T-helper 2 cell treated with Interferon-gamma antibody and Interleukin-4, amounts not matched to agents 5 μg/mL and 100 μg/mL, for 36 hours (primary cell): Measurements from ENCODE around the gene DDX51.

Experiments
- DNase-seq: peaks from one replicate; pipeline ENCODE4 v3.0.0; 2021; ENCODE audit warnings: low spot score
- H3K27ac Mint-ChIP-seq: one replicate; pipeline ENCODE4 v1.8.0; 2021; ENCODE audit warnings: mild to moderate bottlenecking, mixed read lengths
- H3K27me3 Mint-ChIP-seq: one replicate; pipeline ENCODE4 v1.8.0; 2021; ENCODE audit warnings: low read depth, mixed read lengths
- H3K36me3 Mint-ChIP-seq: one replicate; pipeline ENCODE4 v1.8.0; 2021; ENCODE audit warnings: low read depth, mixed read lengths
- H3K4me1 Mint-ChIP-seq: one replicate; pipeline ENCODE4 v1.8.0; 2021; ENCODE audit warnings: low read depth, mixed read lengths
- H3K4me3 Mint-ChIP-seq: one replicate; pipeline ENCODE4 v1.8.0; 2022; ENCODE audit warnings: mild to moderate bottlenecking, moderate library complexity, mixed read lengths
- H3K9me3 Mint-ChIP-seq: one replicate; pipeline ENCODE4 v1.8.0; 2021; ENCODE audit warnings: mixed read lengths

DDX51 gene

GRCh38 chr12:132124766-132125425 is 19.2 kb downstream of the DDX51 start:
- no peaks in the 10 kb centered on the region for H3K4me1 Mint-ChIP-seq
- DNase-seq = no peak
- H3K9me3 Mint-ChIP-seq = peaks cover 6% of the 10 kb centered on the region
- H3K27me3 Mint-ChIP-seq = no peaks in the 10 kb centered on the region
- peaks cover 44% of the 10 kb centered on the region for H3K36me3 Mint-ChIP-seq
- no peak overlapping the region for H3K27ac Mint-ChIP-seq
- no peak overlapping the region for H3K4me3 Mint-ChIP-seq

- Mint-ChIP-seq H3K4me3 (no peak overlapping the region), H3K27ac (no peak overlapping the region), H3K36me3 (peaks cover 43% of the 10 kb centered on the region), H3K27me3 (no peaks in the 10 kb centered on the region), H3K4me1 (no peaks in the 10 kb centered on the region), H3K9me3 (peaks cover 6% of the 10 kb centered on the region)
- DNase-seq = no peak
These were observed 20.0 kb downstream of the DDX51 start for GRCh38 chr12:132123970-132124765.

GRCh38 chr12:132121283-132121682 is 22.8 kb downstream of the DDX51 start:
- H3K9me3 Mint-ChIP-seq = no peaks in the 10 kb centered on the region
- H3K4me1 Mint-ChIP-seq = no peaks in the 10 kb centered on the region
- no peaks in the 10 kb centered on the region for H3K27me3 Mint-ChIP-seq
- peaks cover 18% of the 10 kb centered on the region for H3K36me3 Mint-ChIP-seq
- DNase-seq = no peak
- no peak overlapping the region for H3K4me3 Mint-ChIP-seq
- H3K27ac Mint-ChIP-seq = no peak overlapping the region

- no peak overlapping the region for H3K4me3 Mint-ChIP-seq
- no peaks in the 10 kb centered on the region for H3K9me3 Mint-ChIP-seq
- H3K27me3 Mint-ChIP-seq = no peaks in the 10 kb centered on the region
- no peak for DNase-seq
- no peaks in the 10 kb centered on the region for H3K4me1 Mint-ChIP-seq
- peaks cover 16% of the 10 kb centered on the region for H3K36me3 Mint-ChIP-seq
- no peak overlapping the region for H3K27ac Mint-ChIP-seq
These were observed 25.2 kb downstream of the DDX51 start for GRCh38 chr12:132118876-132119275.

- H3K27ac Mint-ChIP-seq = no peak overlapping the region
These were observed 26.6 kb downstream of the DDX51 start for GRCh38 chr12:132117558-132117875.

GRCh38 chr12:132116709-132117557 is 27.2 kb downstream of the DDX51 start:
- H3K4me3 Mint-ChIP-seq = no peak overlapping the region
- H3K9me3 Mint-ChIP-seq = no peaks in the 10 kb centered on the region
- peaks cover 14% of the 10 kb centered on the region for H3K36me3 Mint-ChIP-seq
- H3K27ac Mint-ChIP-seq = no peak overlapping the region
- no peak for DNase-seq
- no peaks in the 10 kb centered on the region for H3K27me3 Mint-ChIP-seq
- no peaks in the 10 kb centered on the region for H3K4me1 Mint-ChIP-seq

More at GRCh38 chr12:132117558-132117875, 26.6 kb downstream of the DDX51 start:
- no peaks in the 10 kb centered on the region for H3K9me3 Mint-ChIP-seq
- H3K36me3 Mint-ChIP-seq = peaks cover 14% of the 10 kb centered on the region
- H3K4me1 Mint-ChIP-seq = no peaks in the 10 kb centered on the region
- no peaks in the 10 kb centered on the region for H3K27me3 Mint-ChIP-seq
- DNase-seq = no peak
- no peak overlapping the region for H3K4me3 Mint-ChIP-seq

GRCh38 chr12:132115500-132115899 is 28.6 kb downstream of the DDX51 start:
- no peak overlapping the region for H3K27ac Mint-ChIP-seq
- no peaks in the 10 kb centered on the region for H3K4me1 Mint-ChIP-seq
- H3K36me3 Mint-ChIP-seq = peaks cover 19% of the 10 kb centered on the region
- no peaks in the 10 kb centered on the region for H3K27me3 Mint-ChIP-seq
- no peaks in the 10 kb centered on the region for H3K9me3 Mint-ChIP-seq
- H3K4me3 Mint-ChIP-seq = no peak overlapping the region
- no peak for DNase-seq

- Mint-ChIP-seq H3K4me3 (no peak overlapping the region), H3K27ac (no peak overlapping the region), H3K27me3 (no peaks in the 10 kb centered on the region), H3K36me3 (peaks cover 20% of the 10 kb centered on the region), H3K4me1 (no peaks in the 10 kb centered on the region), H3K9me3 (no peaks in the 10 kb centered on the region)
- no peak for DNase-seq
These were observed 29.5 kb downstream of the DDX51 start for GRCh38 chr12:132114667-132115066.

GRCh38 chr12:132111654-132112304 is 32.3 kb downstream of the DDX51 start:
- Mint-ChIP-seq H3K4me1 (peaks cover 3% of the 10 kb centered on the region), H3K4me3 (no peak overlapping the region), H3K27me3 (no peaks in the 10 kb centered on the region), H3K9me3 (no peaks in the 10 kb centered on the region), H3K27ac (no peak overlapping the region), H3K36me3 (peaks cover 34% of the 10 kb centered on the region)
- DNase-seq = no peak

GRCh38 chr12:132110677-132111076 is 33.4 kb downstream of the DDX51 start:
- no peaks in the 10 kb centered on the region for H3K27me3 Mint-ChIP-seq
- no peak for DNase-seq
- H3K9me3 Mint-ChIP-seq = no peaks in the 10 kb centered on the region
- peaks cover 3% of the 10 kb centered on the region for H3K4me1 Mint-ChIP-seq
- H3K36me3 Mint-ChIP-seq = peaks cover 29% of the 10 kb centered on the region
- no peak overlapping the region for H3K27ac Mint-ChIP-seq
- H3K4me3 Mint-ChIP-seq = no peak overlapping the region

GRCh38 chr12:132109741-132110140 is 34.4 kb downstream of the DDX51 start:
- Mint-ChIP-seq H3K36me3 (peaks cover 28% of the 10 kb centered on the region), H3K27ac (no peak overlapping the region), H3K4me3 (no peak overlapping the region), H3K9me3 (no peaks in the 10 kb centered on the region), H3K4me1 (peaks cover 3% of the 10 kb centered on the region), H3K27me3 (no peaks in the 10 kb centered on the region)
- no peak for DNase-seq

GRCh38 chr12:132108211-132108832 is 35.8 kb downstream of the DDX51 start:
- DNase-seq = no peak
- no peak overlapping the region for H3K4me3 Mint-ChIP-seq
- peaks cover 23% of the 10 kb centered on the region for H3K36me3 Mint-ChIP-seq
- H3K27me3 Mint-ChIP-seq = no peaks in the 10 kb centered on the region
- peaks cover 3% of the 10 kb centered on the region for H3K4me1 Mint-ChIP-seq
- no peak overlapping the region for H3K27ac Mint-ChIP-seq
- H3K9me3 Mint-ChIP-seq = no peaks in the 10 kb centered on the region

GRCh38 chr12:132106921-132107320 is 37.2 kb downstream of the DDX51 start:
- Mint-ChIP-seq H3K4me3 (no peak overlapping the region), H3K27me3 (no peaks in the 10 kb centered on the region), H3K4me1 (peaks cover 3% of the 10 kb centered on the region), H3K27ac (no peak overlapping the region), H3K9me3 (no peaks in the 10 kb centered on the region), H3K36me3 (peaks cover 23% of the 10 kb centered on the region)
- no peak for DNase-seq
